GM18909 (cell line): Measurements from ENCODE around the gene LRRC4C.

ENCODE experiments used
- ATAC-seq: cut with Tn5 transposase; IDR thresholded peaks from one replicate; pipeline ENCODE4 v1.9.1; 2021; ENCODE audit warnings: mild to moderate bottlenecking; ENCODE audit not compliant: unreplicated experiment, poor library complexity

Gene LRRC4C

DNA sequence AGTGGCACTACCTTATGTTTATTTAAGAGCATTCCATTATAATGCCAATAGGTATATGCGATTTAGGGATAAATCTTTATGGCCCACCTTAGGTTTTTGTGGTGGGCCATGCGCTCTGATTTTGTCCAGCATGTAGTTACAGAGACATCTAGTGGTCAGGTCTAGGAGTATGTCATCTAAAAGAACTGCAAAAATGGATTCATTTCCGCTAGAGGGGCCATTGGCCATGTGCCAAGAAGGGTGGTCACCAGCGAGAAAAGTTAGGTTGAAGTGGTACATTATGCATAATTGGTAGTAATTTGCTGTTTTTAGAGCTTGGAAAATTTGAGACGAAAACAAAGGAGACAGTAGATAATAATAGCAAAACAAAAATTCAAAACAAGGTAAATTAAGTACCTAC lies 27.7 kb downstream of the LRRC4C start:
- no peak for ATAC-seq

GRCh38 chr11:41419901-41420300 lies 39.6 kb downstream of the LRRC4C start:
- no peak for ATAC-seq

GRCh38 chr11:41414771-41415440 lies 44.5 kb downstream of the LRRC4C start:
- ATAC-seq, result no peak

DNA sequence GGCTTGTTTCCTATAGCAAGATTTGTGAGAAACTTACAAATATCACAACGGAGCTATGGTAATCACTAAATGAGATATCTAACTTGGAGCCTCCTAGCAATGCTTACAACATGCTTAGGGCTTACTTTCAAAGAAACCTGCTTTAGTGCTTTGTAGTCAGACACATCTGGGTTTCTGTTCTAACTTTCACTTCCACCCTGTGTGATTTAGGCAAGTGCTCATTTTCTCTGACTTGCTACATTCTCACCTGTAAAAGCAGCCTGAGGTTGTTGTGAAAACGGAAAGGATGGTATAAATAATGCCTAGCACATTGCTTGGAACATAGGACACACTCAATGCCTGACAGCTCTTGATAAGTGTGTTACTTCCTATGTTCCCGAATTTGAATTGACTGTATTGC lies 45.6 kb downstream of the LRRC4C start:
- peak; percentile 92 for ATAC-seq

DNA sequence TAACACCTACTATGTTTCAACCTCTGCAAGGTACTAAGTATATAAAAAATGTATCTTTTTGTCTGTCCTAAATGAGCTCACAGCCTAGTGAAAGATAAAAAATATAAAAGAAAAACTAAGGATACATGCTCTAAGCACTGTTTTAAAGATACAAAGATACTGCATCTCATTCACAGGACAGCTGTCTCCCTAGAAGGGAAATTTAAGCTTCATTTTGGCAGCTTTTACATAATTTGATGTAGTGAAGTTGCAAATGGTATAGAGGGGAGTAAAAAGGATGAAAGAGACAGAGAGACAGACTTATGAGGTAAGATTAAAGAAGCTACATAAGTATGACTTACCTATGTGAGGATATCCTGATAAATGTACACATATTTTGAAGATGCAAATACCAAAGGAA lies 53.6 kb downstream of the LRRC4C start:
- no peak for ATAC-seq

GRCh38 chr11:41404109-41404508 lies 55.3 kb downstream of the LRRC4C start:
- ATAC-seq, result no peak

- no peak for ATAC-seq
Measured at GRCh38 chr11:41403458-41403857, 56.0 kb downstream of the LRRC4C start.

DNA sequence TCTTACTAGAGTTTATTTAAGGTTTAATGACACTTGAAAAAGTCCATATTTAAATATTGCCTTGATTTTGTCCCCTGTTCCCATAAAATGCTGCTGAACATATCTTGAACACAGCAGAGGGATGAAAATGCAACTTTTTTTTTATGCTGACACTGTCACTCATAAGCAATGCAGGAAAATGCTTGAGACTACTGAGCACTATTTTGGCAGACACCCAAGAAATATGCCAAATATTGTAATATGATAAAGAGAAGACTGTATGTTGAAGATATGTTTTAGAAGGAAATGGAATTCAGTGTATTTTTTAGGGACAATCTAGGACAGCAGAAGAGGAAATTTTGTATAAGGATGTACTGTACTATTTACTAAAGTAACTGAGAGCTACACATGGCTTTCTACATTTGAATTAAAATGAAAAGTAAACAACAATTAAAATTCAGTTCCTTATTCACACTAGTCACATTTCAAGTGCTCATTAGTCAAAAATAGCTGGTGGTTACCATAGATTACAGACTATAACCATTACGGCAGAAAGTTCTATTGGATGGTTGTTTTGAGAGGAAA lies 58.6 kb downstream of the LRRC4C start:
- no peak for ATAC-seq

- ATAC-seq, result no peak
Measured at GRCh38 chr11:41400124-41400523, 59.3 kb downstream of the LRRC4C start.

DNA sequence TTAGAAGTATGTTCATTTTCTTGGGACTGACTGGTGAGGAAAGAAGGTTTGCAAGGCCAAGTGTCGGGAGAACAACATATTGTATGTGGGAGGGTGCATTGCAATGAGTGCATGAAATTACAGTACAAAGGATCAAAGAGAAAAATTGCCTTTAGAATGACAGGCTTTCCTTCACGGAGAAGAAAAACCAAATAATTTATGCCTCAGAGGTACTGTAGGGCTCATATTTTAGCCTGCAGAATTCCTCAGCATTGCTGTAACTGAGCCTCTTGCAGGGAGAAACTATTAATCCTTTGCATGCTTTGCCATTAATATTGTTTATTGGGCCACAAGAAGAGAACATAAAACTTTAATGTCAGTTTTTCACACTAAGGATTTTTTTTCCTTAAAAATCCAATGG lies 60.1 kb downstream of the LRRC4C start:
- no peak for ATAC-seq

GRCh38 chr11:41398175-41398574 lies 61.3 kb downstream of the LRRC4C start:
- ATAC-seq, result no peak

DNA sequence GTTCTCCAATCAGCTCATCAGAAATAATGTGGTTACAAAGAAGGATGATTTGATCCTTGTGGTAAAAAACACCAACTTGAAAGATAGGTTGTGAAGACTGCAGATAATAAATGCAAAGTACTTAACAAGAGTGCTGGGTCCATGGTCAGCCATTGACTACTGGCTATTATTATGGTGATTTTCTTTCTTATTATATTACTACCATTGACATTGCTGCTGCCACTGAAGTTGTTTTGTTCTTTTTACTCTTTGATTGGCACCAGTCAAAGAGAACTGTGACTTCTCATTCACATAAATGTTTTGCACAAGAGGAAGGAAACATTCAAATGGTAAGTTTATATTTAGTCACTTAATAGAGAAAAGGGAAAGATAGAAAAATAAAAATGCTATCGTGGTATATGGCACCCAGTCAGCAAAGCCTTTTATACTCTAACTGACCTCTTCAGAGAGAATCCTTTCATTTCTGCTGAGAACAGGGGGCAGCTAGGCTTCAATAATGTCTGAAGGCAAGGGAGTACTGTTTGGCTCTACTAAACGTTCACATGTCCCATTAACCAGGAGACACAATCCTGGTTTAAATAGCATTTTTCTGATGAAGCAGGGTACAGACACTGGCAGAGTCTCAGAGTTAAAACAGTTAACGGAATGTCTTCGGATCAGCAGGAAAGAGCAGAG lies 64.8 kb downstream of the LRRC4C start:
- no peak for ATAC-seq

- no peak for ATAC-seq
Measured at GRCh38 chr11:41392596-41392995, 66.9 kb downstream of the LRRC4C start.

- no peak for ATAC-seq
Measured at GRCh38 chr11:41389623-41390130, 69.8 kb downstream of the LRRC4C start.

GRCh38 chr11:41384329-41384728 lies 75.1 kb downstream of the LRRC4C start:
- ATAC-seq, result no peak

DNA sequence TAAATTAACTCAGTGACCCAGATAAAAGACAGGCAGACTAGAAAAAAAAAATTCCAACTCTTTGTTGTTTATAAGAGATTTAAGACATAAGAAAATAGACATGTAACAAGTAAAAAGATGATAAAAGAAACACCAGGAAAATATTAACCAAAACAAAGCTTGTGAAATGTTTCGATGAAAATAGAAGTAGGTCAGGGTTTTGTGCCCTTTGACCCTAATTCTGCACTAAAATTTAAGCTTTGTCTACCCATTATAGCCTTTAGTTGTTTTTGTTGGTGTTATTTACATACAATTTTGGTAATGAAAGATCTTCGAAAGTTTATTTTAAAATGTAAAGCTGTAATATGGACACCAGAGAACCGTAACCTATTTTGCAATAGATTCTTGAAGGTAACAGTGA lies 75.7 kb downstream of the LRRC4C start:
- no peak for ATAC-seq

DNA sequence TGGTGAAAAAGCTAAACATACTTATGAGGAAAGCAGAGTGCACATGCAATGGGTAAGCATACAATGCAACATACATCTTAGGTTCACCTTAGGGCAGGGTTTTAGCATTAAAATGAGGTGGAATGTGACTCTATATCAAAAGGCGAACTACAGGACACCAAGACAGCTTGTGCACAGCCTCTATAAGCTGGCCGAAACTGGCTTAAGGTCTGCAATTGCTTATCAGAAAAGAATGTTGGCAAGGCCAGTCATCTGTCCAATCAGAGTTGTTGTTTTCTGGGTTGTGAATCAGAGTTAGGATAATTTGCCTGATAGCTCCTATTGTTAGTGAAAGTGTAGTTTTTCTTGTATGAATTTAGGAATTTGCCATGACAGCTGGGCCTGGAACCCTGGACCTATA lies 76.5 kb downstream of the LRRC4C start:
- ATAC-seq, result no peak

DNA sequence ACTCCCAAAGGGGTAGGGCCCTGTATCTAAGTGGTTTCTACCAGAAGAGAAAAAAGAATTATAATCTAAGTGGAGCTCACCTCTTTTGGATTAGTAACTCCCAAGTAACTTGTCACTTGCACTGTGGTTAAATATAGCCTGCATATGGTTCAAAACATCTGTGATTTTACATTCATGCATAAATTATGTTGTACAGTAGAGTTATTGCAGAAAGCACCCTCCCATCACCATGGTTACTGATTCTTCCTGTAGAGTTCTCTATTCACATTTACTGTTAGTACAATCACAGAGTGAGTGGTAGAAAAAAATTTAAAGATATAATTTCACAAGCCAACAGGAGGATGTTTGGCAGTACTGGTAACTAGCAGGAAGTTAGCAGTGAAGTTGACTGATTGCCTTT lies 80.4 kb downstream of the LRRC4C start:
- ATAC-seq, result no peak

DNA sequence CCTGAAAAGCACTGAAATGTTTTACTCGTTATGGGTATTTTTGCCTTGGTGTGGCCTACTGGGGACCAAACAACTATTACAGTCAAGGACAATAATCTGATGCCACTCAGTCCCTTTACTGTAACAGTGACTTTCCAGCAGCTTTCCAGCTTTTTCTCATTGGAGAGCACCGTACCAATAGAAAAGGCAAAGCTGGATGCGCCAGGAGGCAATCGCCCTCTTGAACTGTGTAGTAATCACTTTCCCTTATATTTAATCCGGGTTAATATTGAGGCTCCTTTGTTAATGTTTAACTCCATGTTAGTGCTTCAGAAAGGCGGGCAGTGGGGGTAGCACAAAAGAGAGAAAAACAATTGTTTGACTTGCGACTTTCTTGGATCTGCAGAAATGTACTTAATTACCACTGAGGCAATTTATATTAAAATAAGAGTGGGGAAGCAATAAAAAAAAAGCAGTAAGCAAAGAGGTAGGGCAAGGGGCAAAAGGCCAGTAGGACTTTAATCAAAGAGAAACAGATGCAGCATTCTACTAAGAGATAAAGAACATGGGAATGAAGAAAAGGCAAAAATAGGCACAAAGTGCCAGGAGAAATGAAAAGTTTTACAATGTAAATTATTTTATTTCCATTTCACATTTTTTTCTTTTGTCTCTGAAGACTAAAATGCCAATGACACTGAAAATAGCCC lies 81.6 kb downstream of the LRRC4C start:
- ATAC-seq, result no peak

DNA sequence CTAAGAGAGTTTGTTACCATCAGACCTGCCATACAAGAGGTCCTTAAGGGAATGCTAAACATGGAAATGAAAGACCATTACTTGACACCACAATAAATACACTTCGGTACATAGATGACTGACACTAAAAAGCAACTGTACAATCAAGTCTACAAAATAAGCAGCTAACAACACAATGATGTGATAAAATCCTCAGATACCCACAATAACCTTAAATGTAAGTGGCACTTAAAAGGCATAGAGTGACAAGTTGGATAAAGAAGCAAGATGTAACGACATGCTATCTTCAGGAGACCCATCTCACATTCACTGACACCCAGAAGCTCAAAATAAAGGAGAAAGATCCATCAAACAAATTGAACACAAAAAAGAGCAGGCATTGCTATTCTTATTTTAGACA lies 107.6 kb downstream of the LRRC4C start:
- no peak for ATAC-seq

DNA sequence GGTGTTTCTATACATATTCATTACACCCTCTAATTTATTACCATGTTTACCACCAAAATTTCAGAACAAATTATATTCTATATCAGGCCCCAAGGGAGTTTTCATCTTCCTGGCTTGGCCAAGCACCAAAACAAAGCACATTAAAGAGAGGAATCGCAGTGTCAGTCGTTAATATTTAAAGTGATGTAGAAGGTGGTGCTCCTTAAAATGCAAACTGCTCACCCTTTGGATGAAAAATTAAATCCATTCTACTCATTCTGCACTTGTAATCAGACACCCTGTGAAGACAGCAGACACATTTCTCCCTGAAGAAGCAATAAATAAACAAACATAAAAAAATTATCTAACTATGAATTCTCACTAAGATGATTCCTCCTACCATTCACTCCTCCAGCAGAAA lies 113.4 kb downstream of the LRRC4C start:
- no peak for ATAC-seq
